DOHH2 (cell line): ENCODE measurements around the gene ACSF3.
"Not testable (repeated sequence)": the region's sequence is repeated elsewhere in the genome, so short reads cannot be mapped to it uniquely, and the experiment has no call there.

ENCODE experiments used
- EZH2phosphoT487 ChIP-seq: fragments of 200-600 bp; sonication (generic); IDR thresholded peaks from 2 replicates; pipeline ENCODE4 v1.6.1; 2017; ENCODE audit warnings: borderline replicate concordance, mild to moderate bottlenecking, antibody characterized with exemption, low read length, moderate library complexity, mixed read lengths
- TF ChIP-seq, protein P1 (sequence below): fragments of 200-600 bp; sonication (generic); IDR thresholded peaks from one replicate; pipeline ENCODE4 v1.5.1; 2014; ENCODE audit warnings: antibody characterized with exemption, mild to moderate bottlenecking, low read depth, low read length; ENCODE audit not compliant: poor library complexity, severe bottlenecking

DNA sequence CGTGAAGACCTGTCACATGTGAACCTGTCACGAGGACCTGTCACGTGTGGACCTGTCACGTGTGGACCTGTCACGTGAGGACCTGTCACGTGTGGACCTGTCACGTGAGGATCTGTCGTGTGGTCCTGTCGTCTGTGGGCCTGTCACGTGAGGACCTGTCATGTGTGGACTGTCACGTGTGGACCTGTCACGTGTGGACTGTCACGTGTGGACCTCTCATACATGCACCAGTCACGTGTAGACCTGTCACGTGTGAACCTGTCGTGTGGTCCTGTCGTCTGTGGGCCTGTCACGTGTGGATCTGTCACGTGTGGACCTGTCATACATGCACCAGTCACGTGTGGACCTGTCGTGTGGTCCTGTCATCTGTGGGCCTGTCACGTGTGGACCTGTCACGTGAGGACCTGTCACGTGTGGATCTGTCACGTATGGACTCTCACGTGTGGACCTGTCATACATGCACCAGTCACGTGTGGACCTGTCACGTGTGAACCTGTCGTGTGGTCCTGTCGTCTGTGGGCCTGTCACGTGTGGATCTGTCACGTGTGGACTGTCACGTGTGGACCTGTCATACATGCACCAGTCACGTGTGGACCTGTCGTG, 19.5 kb upstream of the ACSF3 start:
- TF ChIP-seq, protein P1, sequence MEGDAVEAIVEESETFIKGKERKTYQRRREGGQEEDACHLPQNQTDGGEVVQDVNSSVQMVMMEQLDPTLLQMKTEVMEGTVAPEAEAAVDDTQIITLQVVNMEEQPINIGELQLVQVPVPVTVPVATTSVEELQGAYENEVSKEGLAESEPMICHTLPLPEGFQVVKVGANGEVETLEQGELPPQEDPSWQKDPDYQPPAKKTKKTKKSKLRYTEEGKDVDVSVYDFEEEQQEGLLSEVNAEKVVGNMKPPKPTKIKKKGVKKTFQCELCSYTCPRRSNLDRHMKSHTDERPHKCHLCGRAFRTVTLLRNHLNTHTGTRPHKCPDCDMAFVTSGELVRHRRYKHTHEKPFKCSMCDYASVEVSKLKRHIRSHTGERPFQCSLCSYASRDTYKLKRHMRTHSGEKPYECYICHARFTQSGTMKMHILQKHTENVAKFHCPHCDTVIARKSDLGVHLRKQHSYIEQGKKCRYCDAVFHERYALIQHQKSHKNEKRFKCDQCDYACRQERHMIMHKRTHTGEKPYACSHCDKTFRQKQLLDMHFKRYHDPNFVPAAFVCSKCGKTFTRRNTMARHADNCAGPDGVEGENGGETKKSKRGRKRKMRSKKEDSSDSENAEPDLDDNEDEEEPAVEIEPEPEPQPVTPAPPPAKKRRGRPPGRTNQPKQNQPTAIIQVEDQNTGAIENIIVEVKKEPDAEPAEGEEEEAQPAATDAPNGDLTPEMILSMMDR, result not testable (repeated sequence)
- TF ChIP-seq EZH2phosphoT487, result not testable (repeated sequence)
